ACHN (cell line): ENCODE measurements around the gene TBK1.
A peak's percentile ranks its signal among the peaks of the same experiment; 100 is the strongest.

Source experiments
- DNase-seq: peaks from one replicate; pipeline ENCODE4 v3.0.0-alpha.2; 2015
- in situ Hi-C: cut with HindIII; loops from 2 replicates; pipeline ENCODE4 v1.10.0; 2017; ENCODE audit warnings: low sequenced_read_pairs, low pct_ligation_motif_present, low pct_unique_long_range_greater_than_20kb

TBK1 gene

GRCh38 chr12:64450057-64450640, 1.8 kb upstream of the TBK1 start:
- in situ Hi-C loops, result no loop called here
- no peak for DNase-seq

GRCh38 chr12:64450711-64451486, 1.0 kb upstream of the TBK1 start:
- in situ Hi-C loops, result no loop called here
- DNase-seq, result peak; percentile 52

GRCh38 chr12:64452559-64453329, 824 bp downstream of the TBK1 start:
- peak; percentile 91 for DNase-seq
- in situ Hi-C loops, result no loop called here

GRCh38 chr12:64455506-64455905, 3.6 kb downstream of the TBK1 start:
- in situ Hi-C loops, result no loop called here
- DNase-seq, result no peak

GRCh38 chr12:64456119-64456518, 4.2 kb downstream of the TBK1 start:
- DNase-seq, result no peak
- in situ Hi-C loops, result no loop called here

GRCh38 chr12:64457032-64457431, 5.1 kb downstream of the TBK1 start:
- in situ Hi-C loops, result no loop called here
- no peak for DNase-seq

GRCh38 chr12:64457466-64457865, 5.5 kb downstream of the TBK1 start:
- in situ Hi-C loops, result no loop called here
- DNase-seq, result no peak

GRCh38 chr12:64457923-64458322, 6.0 kb downstream of the TBK1 start:
- no peak for DNase-seq
- in situ Hi-C loops, result no loop called here

- in situ Hi-C loops, result no loop called here
- peak; percentile 58 for DNase-seq
Measured at GRCh38 chr12:64459394-64459891, 7.5 kb downstream of the TBK1 start.

- in situ Hi-C loops, result no loop called here
- peak; percentile 66 for DNase-seq
Measured at GRCh38 chr12:64461634-64462414, 9.9 kb downstream of the TBK1 start.

- no peak for DNase-seq
- in situ Hi-C loops, result no loop called here
Measured at GRCh38 chr12:64466178-64466577, 14.3 kb downstream of the TBK1 start.

- DNase-seq, result no peak
- in situ Hi-C loops, result no loop called here
Measured at GRCh38 chr12:64468966-64469365, 17.0 kb downstream of the TBK1 start.

- no peak for DNase-seq
- in situ Hi-C loops, result no loop called here
Measured at GRCh38 chr12:64469455-64470142, 17.7 kb downstream of the TBK1 start.

- DNase-seq, result no peak
- in situ Hi-C loops, result no loop called here
Measured at GRCh38 chr12:64470495-64470894, 18.6 kb downstream of the TBK1 start.

GRCh38 chr12:64473176-64473575, 21.3 kb downstream of the TBK1 start:
- no peak for DNase-seq

GRCh38 chr12:64475518-64475917, 23.6 kb downstream of the TBK1 start:
- DNase-seq, result no peak
- in situ Hi-C loops, result no loop called here

More at GRCh38 chr12:64473176-64473575, 21.3 kb downstream of the TBK1 start:
- in situ Hi-C loops, result no loop called here

- in situ Hi-C loops, result no loop called here
- DNase-seq, result no peak
Measured at GRCh38 chr12:64476844-64477243, 24.9 kb downstream of the TBK1 start.

GRCh38 chr12:64478661-64479060, 26.7 kb downstream of the TBK1 start:
- in situ Hi-C loops, result no loop called here
- no peak for DNase-seq
